Daoy (cell line): Measurements from ENCODE around the gene GNAI3. TPM values are rescaled to one million over a fixed set of nuclear protein-coding genes. Genes with fewer than 3 reads are reported as not detected.

Experiments used
- DNase-seq: peaks from one replicate; pipeline ENCODE4 v3.0.0-alpha.2; 2015; ENCODE audit warnings: low read depth
- total RNA-seq: library from RNA; depleted of rRNA; stranded (reverse); fragments of >200 nt; shearing (Covaris generic); gene quantifications from 2 replicates; pipeline ENCODE4 v1.2.3, GENCODE V29; 2014

GNAI3 gene
- total RNA-seq, 1 experiment from 2014 or later: 24.1 TPM

GRCh38 chr1:109623601-109624161 is 75.3 kb downstream of the GNAI3 start:
- no peak for DNase-seq

- no peak for DNase-seq
Measured at GRCh38 chr1:109624201-109625010, 76.0 kb downstream of the GNAI3 start.

- DNase-seq: no peak
Measured at GRCh38 chr1:109625176-109625575, 76.8 kb downstream of the GNAI3 start.

GRCh38 chr1:109625601-109626560 is 77.5 kb downstream of the GNAI3 start:
- DNase-seq: no peak

GRCh38 chr1:109626682-109627408 is 78.4 kb downstream of the GNAI3 start:
- DNase-seq: no peak

- DNase-seq: no peak
Measured at GRCh38 chr1:109627692-109628399, 79.4 kb downstream of the GNAI3 start.

- peak; percentile 91 for DNase-seq
Measured at GRCh38 chr1:109628540-109629321, 80.3 kb downstream of the GNAI3 start.

- DNase-seq: no peak
Measured at GRCh38 chr1:109629372-109630030, 81.1 kb downstream of the GNAI3 start.

GRCh38 chr1:109630081-109630897 is 81.9 kb downstream of the GNAI3 start:
- no peak for DNase-seq

GRCh38 chr1:109630898-109631512 is 82.6 kb downstream of the GNAI3 start:
- no peak for DNase-seq

- DNase-seq: no peak
Measured at GRCh38 chr1:109631513-109632505, 83.4 kb downstream of the GNAI3 start.

GRCh38 chr1:109632671-109633346 is 84.4 kb downstream of the GNAI3 start:
- no peak for DNase-seq

- DNase-seq: no peak
Measured at GRCh38 chr1:109634292-109634691, 85.9 kb downstream of the GNAI3 start.

GRCh38 chr1:109634771-109635750 is 86.6 kb downstream of the GNAI3 start:
- DNase-seq: no peak

GRCh38 chr1:109635862-109636200 is 87.4 kb downstream of the GNAI3 start:
- no peak for DNase-seq
